Endothelial cell of umbilical vein (primary cell): ENCODE data around the gene RHBDF1. TPM values are rescaled to one million over a fixed set of nuclear protein-coding genes. Genes with fewer than 3 reads are reported as not detected.

Experiments used
- BruUV-seq: library from RNA; stranded (reverse); fragments of 400-500 nt; replicated peaks from 2 replicates; lab custom pipeline; 2021; lab: Mats Ljungman, UMichigan
- CTCF ChIA-PET: fragments of 300-600, 350-600 bp; sonication (Branson Sonifier 250); formaldehyde crosslinking; loops from one replicate; lab custom pipeline; 2021; ENCODE audit warnings: antibody characterized with exemption, inconsistent platforms; lab: Charles Lee
- POLR2A ChIA-PET: fragments of 300-600, 350-600 bp; sonication (Branson Sonifier 250); formaldehyde crosslinking; loops from one replicate; lab custom pipeline; 2021; ENCODE audit warnings: antibody characterized with exemption, inconsistent platforms; lab: Charles Lee
- DNase-seq: peaks from one replicate; pipeline ENCODE4 v3.0.0-alpha.2; 2011; ENCODE audit warnings: low read depth, low spot score
- FAIRE-seq: peaks from 2 replicates; lab custom pipeline; 2011; peaks lifted over from hg19 to GRCh38; lab: Jason Lieb, UNC
- H2AFZ ChIP-seq: 2 replicates; pipeline ENCODE4 v1.6.0; 2012; ENCODE audit warnings: low read depth, low read length, control low read depth, inconsistent platforms
- H3K27ac ChIP-seq: 2 replicates; pipeline ENCODE4 v1.5.1; 2011; ENCODE audit warnings: low read depth, mild to moderate bottlenecking, control low read depth, low read length, moderate library complexity; ENCODE audit not compliant: insufficient read depth
- H3K27me3 ChIP-seq, 2 experiments: 2 replicates each; pipeline versions ENCODE4 v1.6.0 to v1.6.1; 2011; ENCODE audit warnings: low read length in 2 of 2, mixed read lengths in 1 of 2; ENCODE audit not compliant: control insufficient read depth in 2 of 2, insufficient read depth in 2 of 2
- H3K36me3 ChIP-seq, 2 experiments: 2 replicates in 1 of 2; 3 replicates in 1 of 2; pipeline ENCODE4 v1.5.1; 2011; ENCODE audit warnings: low read length in 2 of 2, mild to moderate bottlenecking in 1 of 2, moderate library complexity in 1 of 2; ENCODE audit not compliant: control insufficient read depth in 2 of 2, insufficient read depth in 2 of 2; ENCODE audit errors: extremely low read depth in 1 of 2
- H3K4me1 ChIP-seq: 3 replicates; pipeline ENCODE4 v1.5.1; 2011; ENCODE audit warnings: mild to moderate bottlenecking, low read length; ENCODE audit not compliant: control insufficient read depth, insufficient read depth; ENCODE audit errors: extremely low read depth
- H3K4me2 ChIP-seq: 2 replicates; pipeline ENCODE4 v1.6.1; 2011; ENCODE audit warnings: low read length, control low read depth, mixed read lengths; ENCODE audit not compliant: insufficient read depth
- H3K4me3 ChIP-seq, 3 experiments: fragments of 200-600 bp in 1 of 3; sonication (generic), shearing (Covaris generic) in 1 of 3; replicated peaks in 1 of 3; 2 replicates each; pipeline ENCODE4 v1.5.1; 2011 to 2016; ENCODE audit warnings: control low read depth in 3 of 3, low read length in 3 of 3, mild to moderate bottlenecking in 2 of 3, inconsistent platforms in 1 of 3, low read depth in 1 of 3, moderate library complexity in 1 of 3; ENCODE audit not compliant: insufficient read depth in 1 of 3
- H3K79me2 ChIP-seq: 2 replicates; pipeline ENCODE4 v1.6.0; 2012; ENCODE audit warnings: low read length, inconsistent platforms; ENCODE audit not compliant: control insufficient read depth, insufficient read depth
- H3K9ac ChIP-seq: replicated peaks from 2 replicates; pipeline ENCODE3; 2011; ENCODE audit warnings: low read length, control low read depth; ENCODE audit not compliant: insufficient read depth; ENCODE audit errors: extremely low read depth
- H3K9me1 ChIP-seq: replicated peaks from 3 replicates; pipeline ENCODE4 v1.6.0; 2011; ENCODE audit warnings: mild to moderate bottlenecking, low read length; ENCODE audit not compliant: control insufficient read depth, insufficient read depth; ENCODE audit errors: extremely low read depth
- H3K9me3 ChIP-seq: replicated peaks from 2 replicates; pipeline ENCODE4 v1.5.1; 2012; ENCODE audit warnings: low read length, inconsistent platforms; ENCODE audit not compliant: control insufficient read depth, insufficient read depth
- H4K20me1 ChIP-seq: replicated peaks from 2 replicates; pipeline ENCODE3; 2011; ENCODE audit warnings: mild to moderate bottlenecking, low read length; ENCODE audit not compliant: control insufficient read depth, insufficient read depth; ENCODE audit errors: extremely low read depth
- FOS ChIP-seq: IDR thresholded peaks from 2 replicates; pipeline ENCODE4 v1.6.1; 2011; ENCODE audit warnings: mild to moderate bottlenecking, low read length, moderate library complexity, borderline replicate concordance; ENCODE audit not compliant: insufficient read depth
- GATA2 ChIP-seq: IDR thresholded peaks from 2 replicates; pipeline ENCODE4 v1.7.0; 2011; ENCODE audit warnings: low read depth, mild to moderate bottlenecking, moderate library complexity, mixed read lengths, low read length; ENCODE audit not compliant: insufficient read length, insufficient read depth
- JUN ChIP-seq: IDR thresholded peaks from 2 replicates; pipeline ENCODE4 v1.6.1; 2011; ENCODE audit warnings: borderline replicate concordance, low read depth; ENCODE audit not compliant: insufficient read length, insufficient read depth
- MYC ChIP-seq: IDR thresholded peaks from one replicate; pipeline ENCODE4 v1.6.1; 2011; ENCODE audit warnings: mild to moderate bottlenecking, low read depth, low read length
- POLR2A ChIP-seq: IDR thresholded peaks from 2 replicates; pipeline ENCODE4 v1.6.1; 2012; ENCODE audit warnings: low read depth, mild to moderate bottlenecking, control low read depth, low read length
- dilution Hi-C: fragments of 300-500 bp; cut with MboI; formaldehyde crosslinking; loops from one replicate; pipeline ENCODE4 v1.15.0; 2019; ENCODE audit warnings: low sequenced_read_pairs; ENCODE audit not compliant: extremely low pct_ligation_motif_present
- intact Hi-C: fragments of 100-400 bp; cut with micrococcal nuclease; formaldehyde crosslinking; loops from one replicate; pipeline ENCODE4 v1.10.0; 2022
- polyA plus RNA-seq, 4 experiments: library from polyadenylated mRNA; depleted of rRNA in 3 of 4; stranded (reverse) in 3 of 4; unstranded in 1 of 4; fragments of >200 nt; gene quantifications; 2 replicates each; pipeline versions ENCODE4 v1.2.1 to v1.2.3, GENCODE V29; 2011 to 2012; ENCODE audit warnings: missing spikeins in 1 of 4
- total RNA-seq: library from RNA; stranded (reverse); gene quantifications from 2 replicates; pipeline ENCODE4 v1.2.3, GENCODE V29; 2021
- TF ChIP-seq, protein P1 (sequence below): IDR thresholded peaks from 2 replicates; pipeline ENCODE4 v1.6.1; 2011; ENCODE audit not compliant: insufficient read depth, insufficient read length
- TF ChIP-seq, protein P2 (sequence below), 2 donors: IDR thresholded peaks; 1 replicate in 1 of 2; 2 replicates in 1 of 2; pipeline ENCODE4 v1.5.1; 2011; ENCODE audit warnings: low read length in 2 of 2, mild to moderate bottlenecking in 2 of 2, moderate library complexity in 2 of 2, control low read depth in 1 of 2, inconsistent platforms in 1 of 2, low read depth in 1 of 2; ENCODE audit not compliant: insufficient read depth in 1 of 2; ENCODE audit errors: extremely low read depth in 1 of 2

RHBDF1 gene
- total and polyA plus RNA-seq, 2 donors (not counting 3 experiments of a cell fraction or from before 2014, with no cell fraction given) = 57.0 to 113 TPM

DNA sequence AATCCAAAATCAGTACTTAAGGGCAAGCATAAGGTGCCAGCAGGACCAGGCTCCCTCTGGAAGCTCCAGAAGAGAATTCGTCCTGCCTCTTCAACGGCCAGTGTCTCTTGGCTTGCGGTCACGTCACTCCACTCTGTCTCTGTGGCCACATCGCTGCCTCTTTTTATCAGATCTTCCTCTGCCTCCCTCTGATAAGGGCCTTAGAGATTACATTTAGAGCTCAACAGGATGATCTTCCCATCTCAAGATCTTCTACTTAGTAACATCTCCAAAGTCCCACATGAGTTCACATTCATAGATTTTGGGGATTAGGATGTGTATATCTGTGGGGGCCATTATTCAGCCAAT, 22.5 kb upstream of the RHBDF1 start:
- intact Hi-C loops (no loop called here), dilution Hi-C loops (no loop called here)
- FAIRE-seq (no peak), DNase-seq (no peak)
- Histone ChIP-seq H4K20me1 (no peaks in the 10 kb centered on the region), H3K9me1 (no peaks in the 10 kb centered on the region), H3K9ac (no peak overlapping the region), H3K9me3 (no peaks in the 10 kb centered on the region), H2AFZ (no peak overlapping the region), H3K4me2 (no peak overlapping the region), H3K27me3 (no peaks in the 10 kb centered on the region), H3K79me2 (no peaks in the 10 kb centered on the region), H3K4me3 (no peak overlapping the region), H3K27ac (no peak overlapping the region), H3K36me3 (peaks cover 0 to 21% of the 10 kb centered on the region in 2 experiments), H3K4me1 (no peaks in the 10 kb centered on the region)
- BruUV-seq = no TSS peak
- POLR2A ChIA-PET = no interaction called here
- CTCF ChIA-PET = interaction anchor here (3.5 to 17.6 kb wide), 3 partner anchors 10 to 24 kb away, joined by 51 to 790 read pairs (median 61); partner anchors contain the start of genes MPG and RHBDF1
- TF ChIP-seq JUN = no peak
- TF ChIP-seq, protein P1, sequence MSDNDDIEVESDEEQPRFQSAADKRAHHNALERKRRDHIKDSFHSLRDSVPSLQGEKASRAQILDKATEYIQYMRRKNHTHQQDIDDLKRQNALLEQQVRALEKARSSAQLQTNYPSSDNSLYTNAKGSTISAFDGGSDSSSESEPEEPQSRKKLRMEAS = no peak
- no peak for TF ChIP-seq FOS
- TF ChIP-seq POLR2A = no peak
- TF ChIP-seq MYC = no peak
- TF ChIP-seq, protein P2, sequence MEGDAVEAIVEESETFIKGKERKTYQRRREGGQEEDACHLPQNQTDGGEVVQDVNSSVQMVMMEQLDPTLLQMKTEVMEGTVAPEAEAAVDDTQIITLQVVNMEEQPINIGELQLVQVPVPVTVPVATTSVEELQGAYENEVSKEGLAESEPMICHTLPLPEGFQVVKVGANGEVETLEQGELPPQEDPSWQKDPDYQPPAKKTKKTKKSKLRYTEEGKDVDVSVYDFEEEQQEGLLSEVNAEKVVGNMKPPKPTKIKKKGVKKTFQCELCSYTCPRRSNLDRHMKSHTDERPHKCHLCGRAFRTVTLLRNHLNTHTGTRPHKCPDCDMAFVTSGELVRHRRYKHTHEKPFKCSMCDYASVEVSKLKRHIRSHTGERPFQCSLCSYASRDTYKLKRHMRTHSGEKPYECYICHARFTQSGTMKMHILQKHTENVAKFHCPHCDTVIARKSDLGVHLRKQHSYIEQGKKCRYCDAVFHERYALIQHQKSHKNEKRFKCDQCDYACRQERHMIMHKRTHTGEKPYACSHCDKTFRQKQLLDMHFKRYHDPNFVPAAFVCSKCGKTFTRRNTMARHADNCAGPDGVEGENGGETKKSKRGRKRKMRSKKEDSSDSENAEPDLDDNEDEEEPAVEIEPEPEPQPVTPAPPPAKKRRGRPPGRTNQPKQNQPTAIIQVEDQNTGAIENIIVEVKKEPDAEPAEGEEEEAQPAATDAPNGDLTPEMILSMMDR (IDR thresholded peaks at IDR 0.05; ENCODE audit: extremely low read depth in 1 of 2, insufficient read depth in 1 of 2, low read depth in 1 of 2, low read length in 2 of 2) = no peak
- TF ChIP-seq GATA2 = no peak
